Liver (tissue), 9 donors: ENCODE measurements around the gene WIPF2. TPM values are rescaled to one million over a fixed set of nuclear protein-coding genes. Genes with fewer than 3 reads are reported as not detected.

Experiments
- DNase-seq: peaks from one replicate; pipeline ENCODE4 v3.0.0-alpha.2; 2017; ENCODE audit warnings: low spot score
- H3K27ac ChIP-seq, 2 donors: one replicate each; pipeline ENCODE4 v1.7.0; 2013; ENCODE audit warnings: inconsistent platforms in 2 of 2, low read length in 2 of 2, control low read depth in 1 of 2, low read depth in 1 of 2, mild to moderate bottlenecking in 1 of 2
- H3K27me3 ChIP-seq, 4 donors: one replicate each; pipeline versions ENCODE4 v1.6.1 to v1.7.0; 2013; ENCODE audit warnings: low read length in 3 of 4, inconsistent platforms in 1 of 4, mild to moderate bottlenecking in 1 of 4, moderate library complexity in 1 of 4; ENCODE audit not compliant: control insufficient read depth in 4 of 4, insufficient read depth in 4 of 4
- H3K36me3 ChIP-seq, 4 donors: one replicate each; pipeline versions ENCODE4 v1.6.1 to v1.7.0; 2013; ENCODE audit warnings: low read length in 3 of 4, mild to moderate bottlenecking in 3 of 4, low read depth in 1 of 4, moderate library complexity in 1 of 4; ENCODE audit not compliant: control insufficient read depth in 4 of 4, insufficient read depth in 3 of 4
- H3K4me1 ChIP-seq, 4 donors: one replicate each; pipeline versions ENCODE4 v1.6.1 to v1.7.0; 2013; ENCODE audit warnings: low read length in 3 of 4, mild to moderate bottlenecking in 3 of 4, moderate library complexity in 1 of 4; ENCODE audit not compliant: control insufficient read depth in 4 of 4, insufficient read depth in 4 of 4
- H3K4me3 ChIP-seq, 3 donors: one replicate each; pipeline versions ENCODE4 v1.6.1 to v1.7.0; 2013; ENCODE audit warnings: low read length in 3 of 3, control low read depth in 1 of 3, low read depth in 1 of 3, mild to moderate bottlenecking in 1 of 3
- H3K9ac ChIP-seq, 2 donors: one replicate each; pipeline ENCODE4 v1.7.0; 2013; ENCODE audit warnings: low read length in 2 of 2, mild to moderate bottlenecking in 2 of 2, moderate library complexity in 2 of 2, control low read depth in 1 of 2, low read depth in 1 of 2
- H3K9me3 ChIP-seq, 4 donors: one replicate each; pipeline versions ENCODE4 v1.6.1 to v1.7.0; 2013; ENCODE audit warnings: low read length in 3 of 4; ENCODE audit not compliant: control insufficient read depth in 4 of 4
- CTCF ChIP-seq: fragments of 150-350 bp; IDR thresholded peaks from 2 replicates; pipeline ENCODE4 v1.5.1; 2017; ENCODE audit warnings: improper control_type of control experiment, low read depth, low read length; ENCODE audit not compliant: missing input control
- EGR1 ChIP-seq, 2 donors: IDR thresholded peaks; 2 replicates each; pipeline ENCODE4 v1.6.1; 2016 to 2018; ENCODE audit warnings: antibody characterized with exemption in 2 of 2, low read depth in 2 of 2
- FOXA2 ChIP-seq: IDR thresholded peaks from 2 replicates; pipeline ENCODE4 v1.6.1; 2016; ENCODE audit warnings: antibody characterized with exemption
- GABPA ChIP-seq, 2 donors: IDR thresholded peaks in 1 of 2; conservative IDR thresholded peaks in 1 of 2; 2 replicates each; pipeline ENCODE4 v1.6.1; 2016; ENCODE audit warnings: antibody characterized with exemption in 2 of 2, mild to moderate bottlenecking in 1 of 2, moderate library complexity in 1 of 2
- HNF4A ChIP-seq, 2 donors: conservative IDR thresholded peaks; 2 replicates each; pipeline ENCODE4 v1.6.1; 2016; ENCODE audit warnings: antibody characterized with exemption in 2 of 2, mild to moderate bottlenecking in 2 of 2
- HNF4G ChIP-seq: IDR thresholded peaks from 2 replicates; pipeline ENCODE4 v1.6.1; 2016; ENCODE audit warnings: antibody characterized with exemption
- JUND ChIP-seq, 2 donors: IDR thresholded peaks; 2 replicates each; pipeline ENCODE4 v1.6.1; 2016; ENCODE audit warnings: antibody characterized with exemption in 2 of 2
- MAX ChIP-seq: IDR thresholded peaks from 2 replicates; pipeline ENCODE4 v1.6.1; 2016; ENCODE audit warnings: antibody characterized with exemption
- NR2F2 ChIP-seq: IDR thresholded peaks from 2 replicates; pipeline ENCODE4 v1.6.1; 2016; ENCODE audit warnings: antibody characterized with exemption
- RAD21 ChIP-seq, 2 donors: IDR thresholded peaks; 2 replicates each; pipeline ENCODE4 v1.6.1; 2016; ENCODE audit warnings: antibody characterized with exemption in 2 of 2, mild to moderate bottlenecking in 2 of 2
- REST ChIP-seq: IDR thresholded peaks from 2 replicates; pipeline ENCODE4 v1.6.1; 2016; ENCODE audit warnings: antibody characterized with exemption, mild to moderate bottlenecking
- RXRA ChIP-seq, 2 donors: IDR thresholded peaks; 2 replicates each; pipeline ENCODE4 v1.6.1; 2017 to 2018; ENCODE audit warnings: antibody characterized with exemption in 2 of 2, mild to moderate bottlenecking in 1 of 2
- SP1 ChIP-seq: IDR thresholded peaks from 2 replicates; pipeline ENCODE4 v1.6.1; 2018; ENCODE audit warnings: antibody characterized with exemption, mild to moderate bottlenecking
- TAF1 ChIP-seq: conservative IDR thresholded peaks from 2 replicates; pipeline ENCODE4 v1.6.1; 2016; ENCODE audit warnings: antibody characterized with exemption, mild to moderate bottlenecking
- YY1 ChIP-seq: IDR thresholded peaks from 2 replicates; pipeline ENCODE4 v1.6.1; 2016; ENCODE audit warnings: antibody characterized with exemption, mild to moderate bottlenecking
- WGBS: extraction: QIAGEN DNeasy Blood & Tissue Kit; methylation state at CpG from one replicate; pipeline ENCODE4 v1.1.7; 2013; 5-methylcytosine and 5-hydroxymethylcytosine counted together
- polyA plus RNA-seq, 2 donors: library from polyadenylated mRNA; stranded (reverse) in 1 of 2; unstranded in 1 of 2; fragments of 200-250 nt in 1 of 2; fragments of >200 nt in 1 of 2; fragmentation: Nextera tagmentation in 1 of 2; extraction: Ambion mirVana in 1 of 2; gene quantifications; one replicate each; pipeline versions ENCODE4 v1.2.1 to v1.2.3, GENCODE V29; 2013 to 2015
- total RNA-seq, 2 donors: library from RNA; depleted of rRNA; stranded (reverse); fragments of >200 nt; gene quantifications; one replicate each; pipeline ENCODE4 v1.2.3, GENCODE V29; 2014
- donor health status: healthy.
- donor health status: healthy.
- donor health status: healthy.
- donor health status: healthy.
- donor health status: healthy.

WIPF2 gene
- total and polyA plus RNA-seq, 4 donors = 4.4 to 5.6 (median 5.2) TPM

GRCh38 chr17:40310882-40311391, 91.8 kb downstream of the WIPF2 start:
- Histone ChIP-seq H3K27me3 (no peaks in the 10 kb centered on the region), H3K27ac (peak overlapping the region in 1 of 2 donors; percentile 17), H3K4me3 (no peak overlapping the region), H3K9me3 (no peaks in the 10 kb centered on the region), H3K36me3 (no peaks in the 10 kb centered on the region), H3K9ac (peak overlapping the region in 1 of 2 donors; percentile 12), H3K4me1 (peaks cover 34 to 69% (median 60%) of the 10 kb centered on the region in 4 donors)
- 78% methylated on average over 7 of the region's 7 CpGs for WGBS
- TF ChIP-seq HNF4G (no peak), JUND (IDR thresholded peaks at IDR 0.05) (no peak), HNF4A (conservative IDR thresholded peaks at IDR 0.05) (no peak), FOXA2 (no peak)
- no peak for DNase-seq

- peaks cover 38 to 75% (median 67%) of the 10 kb centered on the region in 4 donors for H3K4me1 ChIP-seq
- WGBS = 67% methylated on average over 2 of the region's 2 CpGs
- no peaks in the 10 kb centered on the region for H3K9me3 ChIP-seq
- no peaks in the 10 kb centered on the region for H3K27me3 ChIP-seq
- H3K27ac ChIP-seq = peak overlapping the region in 1 of 2 donors; percentile 58
- DNase-seq = no peak
- peak overlapping the region in 1 of 2 donors; percentile 12 for H3K9ac ChIP-seq
- no peaks in the 10 kb centered on the region for H3K36me3 ChIP-seq
- no peak overlapping the region for H3K4me3 ChIP-seq
- TF ChIP-seq SP1 (no peak), CTCF (no peak), RAD21 (IDR thresholded peaks at IDR 0.05) (no peak), RXRA (IDR thresholded peaks at IDR 0.05) (no peak), JUND (IDR thresholded peaks at IDR 0.05) (no peak), HNF4G (no peak), TAF1 (no peak), MAX (no peak), FOXA2 (no peak), REST (no peak), GABPA (IDR thresholded peaks at IDR 0.05 in 1 of 2, conservative IDR thresholded peaks at IDR 0.05 in 1 of 2) (no peak), NR2F2 (no peak), YY1 (no peak), EGR1 (IDR thresholded peaks at IDR 0.05; ENCODE audit: low read depth in 2 of 2) (no peak)
Observed at GRCh38 chr17:40311575-40311974, 92.5 kb downstream of the WIPF2 start.
